HepG2 (cell line): ENCODE data around the gene ZNF230. TPM values are rescaled to one million over a fixed set of nuclear protein-coding genes. Genes with fewer than 3 reads are reported as not detected.
A peak's percentile ranks its signal among the peaks of the same experiment; 100 is the strongest.

Experiments
- CBX1 ChIP-seq: IDR thresholded peaks from one replicate; pipeline ENCODE4 v1.6.1; 2016; ENCODE audit warnings: antibody characterized with exemption, low read depth
- FOXC1 ChIP-seq: sonication (generic); formaldehyde crosslinking; IDR thresholded peaks from 2 replicates; pipeline ENCODE4 v1.8.0; 2022; ENCODE audit warnings: mild to moderate bottlenecking, missing genetic modification reagents, borderline replicate concordance
- GFI1 ChIP-seq: sonication (generic); formaldehyde crosslinking; IDR thresholded peaks from 2 replicates; pipeline ENCODE4 v1.5.0; 2020; ENCODE audit warnings: missing genetic modification reagents, mild to moderate bottlenecking, borderline replicate concordance
- KLF11 ChIP-seq: IDR thresholded peaks from 2 replicates; pipeline ENCODE4 v1.6.1; 2016; ENCODE audit warnings: missing compliant biosample characterization
- RBAK ChIP-seq: sonication (generic); formaldehyde crosslinking; IDR thresholded peaks from 2 replicates; pipeline ENCODE4 v1.5.1; 2020; ENCODE audit warnings: mild to moderate bottlenecking, missing genetic modification reagents
- ZNF256 ChIP-seq: sonication (generic); formaldehyde crosslinking; conservative IDR thresholded peaks from 2 replicates; pipeline ENCODE4 v1.4.0; 2020; ENCODE audit warnings: missing genetic modification reagents
- ZNF550 ChIP-seq: sonication (generic); formaldehyde crosslinking; IDR thresholded peaks from 2 replicates; pipeline ENCODE4 v1.4.0; 2020; ENCODE audit warnings: mild to moderate bottlenecking, missing genetic modification reagents, borderline replicate concordance
- ZNF607 ChIP-seq: sonication (generic); formaldehyde crosslinking; IDR thresholded peaks from 2 replicates; pipeline ENCODE4 v1.5.1; 2020; ENCODE audit warnings: missing genetic modification reagents, mild to moderate bottlenecking, borderline replicate concordance
- polyA plus RNA-seq, 8 experiments: library from polyadenylated mRNA; depleted of rRNA in 3 of 8; stranded (reverse) in 7 of 8; unstranded in 1 of 8; fragments of >200 nt; fragmentation: Illumina TruSeq in 4 of 8; extraction: Trizol in 4 of 8; gene quantifications; 2 replicates each; pipeline versions ENCODE4 v1.2.1 to v1.2.3, GENCODE V29; 2011 to 2016; ENCODE audit warnings: low read depth in 4 of 8, missing spikeins in 1 of 8, mixed read lengths in 1 of 8; ENCODE audit not compliant: insufficient read depth in 1 of 8
- total RNA-seq, 5 experiments: library from RNA; depleted of rRNA; stranded (reverse); fragments of >200 nt; fragmentation: Illumina TruSeq; extraction: Trizol; gene quantifications; 2 replicates each; pipeline ENCODE4 v1.2.3, GENCODE V29; 2016; ENCODE audit warnings: low read depth in 1 of 5
- TF ChIP-seq, protein P1 (sequence below), 2 experiments: fragments of 450-650 bp in 1 of 2; sonication (generic) in 1 of 2; formaldehyde crosslinking in 1 of 2; IDR thresholded peaks; 2 replicates each; pipeline versions ENCODE4 v1.6.1 to v1.8.0; 2016 to 2022; ENCODE audit warnings: antibody characterized with exemption in 1 of 2, mild to moderate bottlenecking in 1 of 2, missing genetic modification reagents in 1 of 2
- TF ChIP-seq, protein P2 (sequence below): sonication (generic); formaldehyde crosslinking; IDR thresholded peaks from 2 replicates; pipeline ENCODE4 v1.4.0; 2020; ENCODE audit warnings: mild to moderate bottlenecking, low read depth, missing genetic modification reagents
- TF ChIP-seq, protein P3 (sequence below): sonication (generic); formaldehyde crosslinking; conservative IDR thresholded peaks from 2 replicates; pipeline ENCODE4 v1.8.0; 2022; ENCODE audit warnings: mild to moderate bottlenecking, moderate library complexity, missing genetic modification reagents
- TF ChIP-seq, protein P4 (sequence below): sonication (generic); formaldehyde crosslinking; IDR thresholded peaks from 2 replicates; pipeline ENCODE4 v1.4.0; 2020; ENCODE audit warnings: missing genetic modification reagents
- TF ChIP-seq, protein P5 (sequence below): IDR thresholded peaks from 2 replicates; pipeline ENCODE4 v1.6.1; 2016; ENCODE audit warnings: missing compliant biosample characterization, missing genetic modification reagents, borderline replicate concordance

Gene ZNF230
- total and polyA plus RNA-seq, 2 of the 13 experiments (the other 11 are each of a cell fraction or from before 2014, with no cell fraction given), result 2.4 to 5.5 TPM

DNA sequence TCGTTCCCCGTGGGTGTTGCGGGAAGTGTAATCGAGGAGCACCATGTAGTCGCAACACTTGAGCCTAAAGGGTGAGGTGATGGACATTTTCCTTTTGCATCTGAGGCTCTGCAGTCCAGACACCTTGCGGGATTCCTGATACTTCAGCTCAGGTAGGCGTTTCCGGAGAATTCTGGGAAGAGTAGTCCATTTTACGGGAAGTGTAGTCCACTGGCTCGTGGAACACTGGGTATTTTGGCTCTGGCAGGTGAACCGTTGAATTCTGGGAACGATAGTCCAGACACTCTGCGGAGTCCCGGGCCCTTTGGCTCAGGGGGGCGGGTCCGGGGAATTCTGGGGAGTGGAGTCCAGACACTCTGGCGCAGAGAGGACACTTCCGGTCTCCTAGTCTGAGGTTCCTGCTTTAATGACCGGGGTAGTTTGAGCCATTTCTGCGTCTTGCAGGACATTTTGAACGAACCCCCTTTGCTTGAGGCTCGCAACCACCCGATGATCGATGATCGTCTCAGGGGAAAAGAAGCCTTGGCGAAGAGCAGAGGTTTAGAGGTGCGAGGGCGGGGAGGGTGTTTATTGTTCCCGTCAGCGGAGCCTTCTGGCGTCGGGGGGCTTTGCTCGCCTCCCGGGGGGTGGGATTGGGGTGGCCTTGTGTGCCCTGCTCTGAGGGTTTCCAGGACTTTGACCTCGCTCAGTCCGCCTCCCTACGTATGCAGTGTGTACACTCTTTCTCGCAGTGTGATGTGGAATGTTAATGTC is 49.1 kb downstream of the ZNF230 start, which contains the start of gene ZNF223 (continued):
- TF ChIP-seq, protein P1, sequence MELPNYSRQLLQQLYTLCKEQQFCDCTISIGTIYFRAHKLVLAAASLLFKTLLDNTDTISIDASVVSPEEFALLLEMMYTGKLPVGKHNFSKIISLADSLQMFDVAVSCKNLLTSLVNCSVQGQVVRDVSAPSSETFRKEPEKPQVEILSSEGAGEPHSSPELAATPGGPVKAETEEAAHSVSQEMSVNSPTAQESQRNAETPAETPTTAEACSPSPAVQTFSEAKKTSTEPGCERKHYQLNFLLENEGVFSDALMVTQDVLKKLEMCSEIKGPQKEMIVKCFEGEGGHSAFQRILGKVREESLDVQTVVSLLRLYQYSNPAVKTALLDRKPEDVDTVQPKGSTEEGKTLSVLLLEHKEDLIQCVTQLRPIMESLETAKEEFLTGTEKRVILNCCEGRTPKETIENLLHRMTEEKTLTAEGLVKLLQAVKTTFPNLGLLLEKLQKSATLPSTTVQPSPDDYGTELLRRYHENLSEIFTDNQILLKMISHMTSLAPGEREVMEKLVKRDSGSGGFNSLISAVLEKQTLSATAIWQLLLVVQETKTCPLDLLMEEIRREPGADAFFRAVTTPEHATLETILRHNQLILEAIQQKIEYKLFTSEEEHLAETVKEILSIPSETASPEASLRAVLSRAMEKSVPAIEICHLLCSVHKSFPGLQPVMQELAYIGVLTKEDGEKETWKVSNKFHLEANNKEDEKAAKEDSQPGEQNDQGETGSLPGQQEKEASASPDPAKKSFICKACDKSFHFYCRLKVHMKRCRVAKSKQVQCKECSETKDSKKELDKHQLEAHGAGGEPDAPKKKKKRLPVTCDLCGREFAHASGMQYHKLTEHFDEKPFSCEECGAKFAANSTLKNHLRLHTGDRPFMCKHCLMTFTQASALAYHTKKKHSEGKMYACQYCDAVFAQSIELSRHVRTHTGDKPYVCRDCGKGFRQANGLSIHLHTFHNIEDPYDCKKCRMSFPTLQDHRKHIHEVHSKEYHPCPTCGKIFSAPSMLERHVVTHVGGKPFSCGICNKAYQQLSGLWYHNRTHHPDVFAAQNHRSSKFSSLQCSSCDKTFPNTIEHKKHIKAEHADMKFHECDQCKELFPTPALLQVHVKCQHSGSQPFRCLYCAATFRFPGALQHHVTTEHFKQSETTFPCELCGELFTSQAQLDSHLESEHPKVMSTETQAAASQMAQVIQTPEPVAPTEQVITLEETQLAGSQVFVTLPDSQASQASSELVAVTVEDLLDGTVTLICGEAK (IDR thresholded peaks at IDR 0.05), result no peak
- TF ChIP-seq, protein P1 (CRISPR knock-in tag; IDR thresholded peaks at IDR 0.05), result no peak
- TF ChIP-seq, protein P2, sequence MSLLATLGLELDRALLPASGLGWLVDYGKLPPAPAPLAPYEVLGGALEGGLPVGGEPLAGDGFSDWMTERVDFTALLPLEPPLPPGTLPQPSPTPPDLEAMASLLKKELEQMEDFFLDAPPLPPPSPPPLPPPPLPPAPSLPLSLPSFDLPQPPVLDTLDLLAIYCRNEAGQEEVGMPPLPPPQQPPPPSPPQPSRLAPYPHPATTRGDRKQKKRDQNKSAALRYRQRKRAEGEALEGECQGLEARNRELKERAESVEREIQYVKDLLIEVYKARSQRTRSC (CRISPR knock-in tag), result no peak
- no peak for TF ChIP-seq ZNF607
- TF ChIP-seq, protein P3, sequence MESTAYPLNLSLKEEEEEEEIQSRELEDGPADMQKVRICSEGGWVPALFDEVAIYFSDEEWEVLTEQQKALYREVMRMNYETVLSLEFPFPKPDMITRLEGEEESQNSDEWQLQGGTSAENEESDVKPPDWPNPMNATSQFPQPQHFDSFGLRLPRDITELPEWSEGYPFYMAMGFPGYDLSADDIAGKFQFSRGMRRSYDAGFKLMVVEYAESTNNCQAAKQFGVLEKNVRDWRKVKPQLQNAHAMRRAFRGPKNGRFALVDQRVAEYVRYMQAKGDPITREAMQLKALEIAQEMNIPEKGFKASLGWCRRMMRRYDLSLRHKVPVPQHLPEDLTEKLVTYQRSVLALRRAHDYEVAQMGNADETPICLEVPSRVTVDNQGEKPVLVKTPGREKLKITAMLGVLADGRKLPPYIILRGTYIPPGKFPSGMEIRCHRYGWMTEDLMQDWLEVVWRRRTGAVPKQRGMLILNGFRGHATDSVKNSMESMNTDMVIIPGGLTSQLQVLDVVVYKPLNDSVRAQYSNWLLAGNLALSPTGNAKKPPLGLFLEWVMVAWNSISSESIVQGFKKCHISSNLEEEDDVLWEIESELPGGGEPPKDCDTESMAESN (CRISPR knock-in tag), result no peak; the same call in 1 of the 2 replicates
- no peak for TF ChIP-seq KLF11 (CRISPR knock-in tag)
- TF ChIP-seq, protein P4, sequence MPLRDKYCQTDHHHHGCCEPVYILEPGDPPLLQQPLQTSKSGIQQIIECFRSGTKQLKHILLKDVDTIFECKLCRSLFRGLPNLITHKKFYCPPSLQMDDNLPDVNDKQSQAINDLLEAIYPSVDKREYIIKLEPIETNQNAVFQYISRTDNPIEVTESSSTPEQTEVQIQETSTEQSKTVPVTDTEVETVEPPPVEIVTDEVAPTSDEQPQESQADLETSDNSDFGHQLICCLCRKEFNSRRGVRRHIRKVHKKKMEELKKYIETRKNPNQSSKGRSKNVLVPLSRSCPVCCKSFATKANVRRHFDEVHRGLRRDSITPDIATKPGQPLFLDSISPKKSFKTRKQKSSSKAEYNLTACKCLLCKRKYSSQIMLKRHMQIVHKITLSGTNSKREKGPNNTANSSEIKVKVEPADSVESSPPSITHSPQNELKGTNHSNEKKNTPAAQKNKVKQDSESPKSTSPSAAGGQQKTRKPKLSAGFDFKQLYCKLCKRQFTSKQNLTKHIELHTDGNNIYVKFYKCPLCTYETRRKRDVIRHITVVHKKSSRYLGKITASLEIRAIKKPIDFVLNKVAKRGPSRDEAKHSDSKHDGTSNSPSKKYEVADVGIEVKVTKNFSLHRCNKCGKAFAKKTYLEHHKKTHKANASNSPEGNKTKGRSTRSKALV (CRISPR knock-in tag), result no peak
- TF ChIP-seq ZNF256 (CRISPR knock-in tag), result no peak
- TF ChIP-seq RBAK, result no peak
- no peak for TF ChIP-seq CBX1
- TF ChIP-seq GFI1 (CRISPR knock-in tag), result no peak
- no peak for TF ChIP-seq ZNF550 (CRISPR knock-in tag)
- TF ChIP-seq, protein P5, sequence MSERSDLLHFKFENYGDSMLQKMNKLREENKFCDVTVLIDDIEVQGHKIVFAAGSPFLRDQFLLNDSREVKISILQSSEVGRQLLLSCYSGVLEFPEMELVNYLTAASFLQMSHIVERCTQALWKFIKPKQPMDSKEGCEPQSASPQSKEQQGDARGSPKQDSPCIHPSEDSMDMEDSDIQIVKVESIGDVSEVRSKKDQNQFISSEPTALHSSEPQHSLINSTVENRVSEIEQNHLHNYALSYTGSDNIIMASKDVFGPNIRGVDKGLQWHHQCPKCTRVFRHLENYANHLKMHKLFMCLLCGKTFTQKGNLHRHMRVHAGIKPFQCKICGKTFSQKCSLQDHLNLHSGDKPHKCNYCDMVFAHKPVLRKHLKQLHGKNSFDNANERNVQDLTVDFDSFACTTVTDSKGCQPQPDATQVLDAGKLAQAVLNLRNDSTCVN (CRISPR knock-in tag), result no peak
- TF ChIP-seq FOXC1, result peak; percentile 58; the same call in 1 of the 2 replicates
